NCI-H82 treated with DMSO at 0.1 percent for 48 hours (cell line): Measurements from ENCODE around the gene SEMA4G.
A peak's percentile ranks its signal among the peaks of the same experiment; 100 is the strongest.
"Not testable (repeated sequence)": the region's sequence is repeated elsewhere in the genome, so short reads cannot be mapped to it uniquely, and the experiment has no call there.

Experiments
- DNase-seq: peaks from one replicate; lab custom pipeline; 2025; ENCODE audit not compliant: unreplicated experiment; lab: John Stamatoyannopoulos, UW

SEMA4G gene

GRCh38 chr10:100970914-100971811 is 1.9 kb downstream of the SEMA4G start:
- no peak for DNase-seq

- no peak for DNase-seq
Measured at GRCh38 chr10:100972115-100972903, 3.0 kb downstream of the SEMA4G start.

GRCh38 chr10:100972904-100973535 is 3.7 kb downstream of the SEMA4G start:
- DNase-seq = no peak

- not testable (repeated sequence) for DNase-seq
Measured at GRCh38 chr10:100975397-100975796, 6.1 kb downstream of the SEMA4G start.

- DNase-seq = no peak
Measured at GRCh38 chr10:100976906-100977305, 7.6 kb downstream of the SEMA4G start.

GRCh38 chr10:100977436-100977835 is 8.1 kb downstream of the SEMA4G start:
- DNase-seq = no peak

- DNase-seq = no peak
Measured at GRCh38 chr10:100978121-100978900, 9.0 kb downstream of the SEMA4G start.

GRCh38 chr10:100978901-100979195 is 9.5 kb downstream of the SEMA4G start:
- no peak for DNase-seq

- DNase-seq = no peak
Measured at GRCh38 chr10:100979791-100980272, 10.5 kb downstream of the SEMA4G start.

- no peak for DNase-seq
Measured at GRCh38 chr10:100980311-100980710, 11.0 kb downstream of the SEMA4G start.

- DNase-seq = no peak
Measured at GRCh38 chr10:100980711-100981110, 11.4 kb downstream of the SEMA4G start.

GRCh38 chr10:100981178-100981772 is 12.0 kb downstream of the SEMA4G start:
- DNase-seq = no peak

GRCh38 chr10:100982916-100983830 is 13.9 kb downstream of the SEMA4G start:
- DNase-seq = no peak

GRCh38 chr10:100983868-100984671 is 14.8 kb downstream of the SEMA4G start:
- DNase-seq = no peak

- no peak for DNase-seq
Measured at GRCh38 chr10:100984672-100985177, 15.4 kb downstream of the SEMA4G start.

GRCh38 chr10:100985336-100985735 is 16.0 kb downstream of the SEMA4G start:
- DNase-seq = no peak

- DNase-seq = no peak
Measured at GRCh38 chr10:100986623-100986951, 17.3 kb downstream of the SEMA4G start.

GRCh38 chr10:100986952-100987684 is 17.8 kb downstream of the SEMA4G start, which contains the start of the genes MRPL43 and TWNK:
Gene MRPL43, minus strand, starts transcription at chr10:100987497. Its CDS starts 54 bp downstream, at chr10:100987443.
Gene TWNK, plus strand, starts transcription at chr10:100987543. Its CDS starts 668 bp downstream, at chr10:100988211.
- DNase-seq = peak; percentile 28
